H1 (cell line): ENCODE data around the gene SH3PXD2B. TPM values are rescaled to one million over a fixed set of nuclear protein-coding genes. Genes with fewer than 3 reads are reported as not detected.

Source experiments
- BCL11A ChIP-seq, 2 experiments: IDR thresholded peaks; one replicate each; pipeline ENCODE4 v1.6.1; 2011; ENCODE audit warnings: low read depth in 2 of 2, low read length in 2 of 2, mild to moderate bottlenecking in 2 of 2
- HDAC6 ChIP-seq: IDR thresholded peaks from one replicate; pipeline ENCODE4 v1.7.1; 2012; ENCODE audit warnings: low read depth, mild to moderate bottlenecking, inconsistent platforms, low read length, moderate library complexity
- JUND ChIP-seq: IDR thresholded peaks from 2 replicates; pipeline ENCODE4 v1.6.1; 2011; ENCODE audit warnings: mild to moderate bottlenecking, improper control_type of control experiment, low read length
- KDM1A ChIP-seq: fragments of 200-600, 300-600 bp; sonication (generic); IDR thresholded peaks from 2 replicates; pipeline ENCODE4 v1.7.1; 2016; ENCODE audit warnings: mild to moderate bottlenecking, low read length, borderline replicate concordance
- RAD21 ChIP-seq, 2 experiments: IDR thresholded peaks in 1 of 2; conservative IDR thresholded peaks in 1 of 2; 2 replicates each; pipeline ENCODE4 v1.6.1; 2011; ENCODE audit warnings: low read depth in 2 of 2, low read length in 2 of 2, improper control_type of control experiment in 1 of 2, inconsistent platforms in 1 of 2, mild to moderate bottlenecking in 1 of 2, moderate library complexity in 1 of 2
- polyA plus RNA-seq, 7 experiments: library from polyadenylated mRNA; depleted of rRNA in 3 of 7; stranded (reverse) in 5 of 7; unstranded in 2 of 7; fragments of >200 nt in 5 of 7; fragments of 200-250 nt in 2 of 7; gene quantifications; 1 replicate in 5 of 7; 2 replicates in 1 of 7; 4 replicates in 1 of 7; pipeline versions ENCODE4 v1.2.1 to v1.2.3, GENCODE V29; 2011 to 2013; ENCODE audit warnings: missing spikeins in 2 of 7, mixed read lengths in 2 of 7
- total RNA-seq: library from RNA; stranded (reverse); fragmentation: NEBNext Ultra II Directional; extraction: Animal tissue kit (Norgen Biotek cat#: 25700); gene quantifications from 2 replicates; pipeline ENCODE4 v1.2.1, GENCODE V29; 2021

SH3PXD2B gene
- total and polyA plus RNA-seq, 2 of the 8 experiments (the other 6 are each of a cell fraction or from before 2014, with no cell fraction given), result 32.9 to 72.9 TPM

- no peak for TF ChIP-seq HDAC6
- TF ChIP-seq KDM1A, result no peak
- TF ChIP-seq RAD21 (IDR thresholded peaks at IDR 0.05 in 1 of 2, conservative IDR thresholded peaks at IDR 0.05 in 1 of 2; ENCODE audit: low read depth in 2 of 2, low read length in 2 of 2), result no peak
- no peak for TF ChIP-seq JUND
- no peak for TF ChIP-seq BCL11A (IDR thresholded peaks at IDR 0.05; ENCODE audit: low read depth in 2 of 2, low read length in 2 of 2)
These were observed 79.5 kb downstream of the SH3PXD2B start (continued) for GRCh38 chr5:172374783-172375182.
